Medulla oblongata (tissue), 1 donor: ENCODE measurements around the gene FMN2.

Source experiments
- DNase-seq: peaks from one replicate; pipeline ENCODE4 v3.0.0-alpha.2; 2015; ENCODE audit errors: extremely low spot score

FMN2 gene

DNA sequence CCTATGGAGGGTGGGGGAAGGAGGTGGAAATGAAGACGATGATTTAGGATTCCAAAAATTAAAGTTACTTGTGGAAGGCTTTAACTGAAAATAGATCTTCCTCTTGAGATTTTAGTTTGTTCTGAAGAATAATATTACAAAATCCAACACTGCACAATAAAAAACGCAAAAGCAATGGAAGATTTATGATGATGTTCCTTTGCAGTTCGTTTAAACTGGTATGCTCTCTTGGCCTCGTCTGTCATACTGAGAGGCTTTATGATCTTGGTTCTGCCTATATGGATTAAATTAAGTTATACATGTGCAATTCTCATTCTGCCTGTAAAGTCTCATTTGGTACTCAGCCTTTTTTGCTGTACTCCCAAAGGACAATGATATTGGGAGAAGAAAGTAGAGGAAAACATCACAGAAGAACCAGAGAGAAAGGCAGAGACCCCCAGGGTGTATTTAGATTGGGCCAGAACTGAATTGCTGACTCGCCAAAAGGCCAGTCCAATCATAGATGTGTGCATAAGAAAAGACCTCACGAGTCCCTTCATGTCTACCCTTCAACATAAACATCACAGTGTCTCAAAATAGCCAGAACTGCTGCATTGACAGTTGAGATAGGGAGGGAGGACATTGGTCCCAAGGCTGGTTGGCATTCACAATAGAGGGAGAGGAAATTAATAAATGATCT is 331.7 kb downstream of the FMN2 start:
- no peak for DNase-seq

- no peak for DNase-seq
Observed at GRCh38 chr1:240424740-240425464, 333.2 kb downstream of the FMN2 start.

DNA sequence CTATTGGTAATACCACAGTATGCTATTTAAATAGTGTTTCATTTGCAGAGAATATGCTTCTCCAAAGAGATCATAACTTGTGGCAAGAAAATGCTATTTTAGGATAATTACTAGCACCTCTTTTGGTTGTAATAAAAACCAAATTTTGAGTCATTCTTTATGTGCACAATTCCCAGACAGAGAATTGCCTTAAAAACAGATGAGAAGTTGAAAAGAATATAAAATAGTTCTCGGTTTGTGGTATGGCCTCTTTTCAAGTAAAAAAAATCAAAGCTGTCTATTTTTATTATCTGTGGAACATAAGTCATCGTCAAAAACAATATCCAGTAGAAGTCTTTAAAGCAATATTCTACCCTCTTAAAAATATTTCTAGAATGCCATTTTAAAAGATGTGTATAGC is 334.4 kb downstream of the FMN2 start:
- DNase-seq, result no peak

GRCh38 chr1:240435996-240436566 is 344.4 kb downstream of the FMN2 start:
- no peak for DNase-seq

GRCh38 chr1:240441669-240442068 is 350.0 kb downstream of the FMN2 start:
- DNase-seq, result no peak

- no peak for DNase-seq
Observed at GRCh38 chr1:240445369-240445768, 353.7 kb downstream of the FMN2 start.

DNA sequence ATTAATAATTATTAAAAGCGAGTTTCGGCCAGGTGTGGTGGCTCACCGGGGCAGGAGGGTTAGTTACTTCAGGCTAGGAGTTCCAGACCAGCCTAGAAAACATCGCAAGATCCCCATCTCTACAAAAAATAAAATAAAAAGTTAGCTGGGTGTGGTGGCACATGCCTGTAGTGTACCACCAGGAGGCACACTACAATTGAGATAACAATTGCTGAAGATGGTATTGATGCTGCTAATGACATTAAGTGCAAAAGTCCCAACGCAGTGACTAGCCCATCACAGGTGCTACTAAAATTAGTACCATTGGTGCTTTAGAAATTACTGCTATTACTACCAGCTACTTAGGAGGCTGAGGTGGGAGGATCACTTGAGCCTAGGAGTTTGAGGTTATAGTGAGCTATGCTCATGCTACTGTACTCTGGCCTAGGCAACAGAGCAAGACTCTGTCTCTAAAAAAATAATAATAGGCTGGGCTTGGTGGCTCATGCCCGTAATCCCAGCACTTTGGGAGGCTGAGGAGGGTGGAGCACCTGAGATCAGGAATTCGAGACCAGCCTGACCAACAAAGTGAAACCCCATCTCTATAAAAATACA is 363.6 kb downstream of the FMN2 start:
- DNase-seq, result no peak

GRCh38 chr1:240457203-240457602 is 365.5 kb downstream of the FMN2 start:
- no peak for DNase-seq

- no peak for DNase-seq
Observed at GRCh38 chr1:240462277-240462676, 370.6 kb downstream of the FMN2 start.

- no peak for DNase-seq
Observed at GRCh38 chr1:240462766-240463395, 371.2 kb downstream of the FMN2 start.

DNA sequence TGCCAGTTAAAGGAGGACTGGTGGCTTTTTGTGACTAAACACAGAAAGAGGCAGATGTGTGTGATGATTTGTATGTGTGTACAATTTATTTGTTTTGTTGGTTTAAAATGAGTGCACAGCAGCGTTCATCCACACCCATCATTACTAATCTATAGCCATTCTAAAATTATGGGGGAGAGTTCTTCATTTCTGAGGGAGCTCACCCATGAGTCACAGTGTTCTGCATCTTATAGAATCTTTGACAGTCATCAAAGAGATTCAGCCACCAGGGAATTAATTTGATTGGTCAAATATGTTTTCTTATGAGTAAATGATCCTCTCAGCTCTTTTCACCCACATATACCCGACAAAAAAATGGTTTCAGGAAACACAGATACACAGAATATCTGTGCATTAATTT is 372.4 kb downstream of the FMN2 start:
- no peak for DNase-seq

- DNase-seq, result no peak
Observed at GRCh38 chr1:240465531-240465940, 373.9 kb downstream of the FMN2 start.

- no peak for DNase-seq
Observed at GRCh38 chr1:240466509-240466908, 374.8 kb downstream of the FMN2 start.

- no peak for DNase-seq
Observed at GRCh38 chr1:240467895-240468294, 376.2 kb downstream of the FMN2 start.

DNA sequence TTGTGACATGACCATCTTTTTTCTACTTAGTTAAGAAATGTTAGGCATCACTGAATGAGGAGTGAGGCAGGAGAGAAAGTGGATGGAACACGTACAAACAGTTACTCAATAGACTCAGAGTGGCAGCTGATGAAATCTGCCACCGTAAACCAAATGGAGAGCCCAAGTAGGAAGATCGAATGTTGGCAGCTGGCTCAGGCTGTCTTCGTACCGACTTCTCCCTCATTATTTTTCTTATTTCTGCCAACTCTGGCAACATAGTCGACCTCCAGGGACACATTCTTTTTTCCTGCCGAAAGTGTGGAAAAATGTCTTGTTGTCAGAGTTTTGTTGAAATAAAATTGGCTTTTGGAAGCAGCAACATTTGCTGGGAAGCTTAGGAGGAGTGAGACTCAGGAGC is 377.0 kb downstream of the FMN2 start:
- DNase-seq, result no peak

GRCh38 chr1:240474133-240474614 is 382.5 kb downstream of the FMN2 start:
- DNase-seq, result no peak

DNA sequence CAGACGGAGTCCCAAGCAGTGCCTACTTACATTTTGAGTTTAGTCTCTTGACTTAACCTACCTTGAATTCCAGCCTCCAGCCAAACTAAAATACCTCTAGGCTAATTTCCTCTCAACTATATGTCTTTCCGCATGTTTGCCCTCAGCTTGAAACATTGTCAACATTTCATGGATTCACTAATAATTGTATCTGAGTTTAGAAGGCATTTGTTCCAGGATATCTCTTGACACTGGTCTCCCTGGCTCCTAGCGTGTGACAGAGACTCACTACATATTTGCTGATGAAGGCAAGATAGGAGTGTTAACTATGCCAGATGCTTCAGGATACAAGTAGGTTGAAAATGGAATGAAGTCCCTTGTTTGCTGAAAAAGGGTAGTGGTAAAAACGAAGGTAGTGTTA is 384.1 kb downstream of the FMN2 start:
- DNase-seq, result no peak

DNA sequence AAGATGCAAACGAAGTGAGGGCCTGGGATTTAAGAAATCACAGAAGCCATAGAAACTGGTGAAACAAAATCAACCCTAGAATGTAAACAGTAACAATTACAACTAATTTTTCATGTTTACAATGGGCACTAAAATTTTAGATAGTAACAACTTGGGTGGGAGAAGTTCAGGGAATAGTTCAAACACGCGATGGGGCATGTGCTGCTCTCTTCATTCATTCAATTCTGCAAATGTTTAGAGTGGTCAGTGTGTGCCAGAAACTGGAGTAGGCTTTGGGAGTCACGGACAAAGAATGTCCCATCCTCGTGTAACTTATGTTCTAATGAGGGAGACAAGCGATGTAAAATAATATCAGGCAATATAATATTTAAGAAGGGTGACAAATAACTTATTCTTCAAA is 386.9 kb downstream of the FMN2 start:
- DNase-seq, result no peak

GRCh38 chr1:240484804-240485443 is 393.2 kb downstream of the FMN2 start:
- DNase-seq, result no peak

- DNase-seq, result no peak
Observed at GRCh38 chr1:240486611-240487010, 394.9 kb downstream of the FMN2 start.

DNA sequence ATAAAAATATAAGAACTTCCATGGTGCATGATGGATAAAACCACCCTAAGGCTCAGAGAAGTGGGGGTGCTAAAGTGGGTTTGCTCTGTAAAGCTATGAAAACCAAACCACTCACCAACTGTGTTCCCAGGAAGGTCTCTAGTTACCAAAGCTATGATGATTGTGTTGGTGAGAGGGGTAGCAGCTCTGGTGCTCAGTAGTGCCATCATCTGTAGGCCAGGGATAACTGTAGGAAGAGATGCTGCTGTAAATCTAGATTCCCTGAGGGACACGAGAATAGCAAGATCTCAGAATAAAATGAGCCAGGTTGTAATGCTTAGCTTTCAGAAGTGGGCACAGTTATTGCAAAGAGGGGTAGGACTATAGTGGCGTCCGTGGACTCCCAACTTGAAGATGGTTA is 395.8 kb downstream of the FMN2 start:
- no peak for DNase-seq

DNA sequence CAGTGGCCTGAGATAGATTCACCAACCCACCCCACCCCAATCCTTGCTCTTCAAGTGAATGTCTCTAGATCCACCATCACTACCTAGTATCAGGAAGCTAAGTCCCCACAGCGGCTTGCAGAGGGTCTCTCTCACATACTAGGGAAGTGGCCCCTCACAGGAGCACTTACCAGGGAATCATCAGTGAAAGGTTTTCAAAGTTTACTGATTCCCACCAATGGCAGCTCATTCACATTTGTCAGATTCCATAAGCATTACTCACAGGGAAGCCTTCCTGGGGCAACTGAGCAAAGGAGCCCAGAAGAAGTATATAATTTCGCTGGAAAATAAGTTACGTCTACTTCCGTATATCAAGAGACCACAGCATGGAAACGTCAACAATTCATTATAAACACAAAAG is 399.5 kb downstream of the FMN2 start:
- no peak for DNase-seq
